Activated naive CD8-positive, alpha-beta T cell treated with anti-CD3 and anti-CD28 coated beads, Interleukin-2, amount 50 U/mL, for 24 hours (primary cell): ENCODE data around the gene DNAH7.
"Not testable (repeated sequence)": the region's sequence is repeated elsewhere in the genome, so short reads cannot be mapped to it uniquely, and the experiment has no call there.

Experiments
- ATAC-seq: fragments of 150-1000 bp; cut with Tn5 transposase; one replicate; pipeline ENCODE4 v1.10.0; 2021
- DNase-seq: peaks from one replicate; pipeline ENCODE4 v3.0.0; 2021
- H3K27ac Mint-ChIP-seq: one replicate; pipeline ENCODE4 v1.8.0; 2021; ENCODE audit warnings: mild to moderate bottlenecking, mixed read lengths
- H3K27me3 Mint-ChIP-seq: one replicate; pipeline ENCODE4 v1.8.0; 2021; ENCODE audit warnings: mixed read lengths
- H3K36me3 Mint-ChIP-seq: one replicate; pipeline ENCODE4 v1.8.0; 2021; ENCODE audit warnings: low read depth, mixed read lengths
- H3K4me1 Mint-ChIP-seq: one replicate; pipeline ENCODE4 v1.8.0; 2021; ENCODE audit warnings: mixed read lengths
- H3K4me3 Mint-ChIP-seq: one replicate; pipeline ENCODE4 v1.8.0; 2021; ENCODE audit warnings: mild to moderate bottlenecking, moderate library complexity, mixed read lengths
- H3K9me3 Mint-ChIP-seq: one replicate; pipeline ENCODE4 v1.8.0; 2021; ENCODE audit warnings: mixed read lengths

Gene DNAH7

GRCh38 chr2:195961873-195962272, 106.8 kb downstream of the DNAH7 start:
- no peak for DNase-seq
- Mint-ChIP-seq H3K27me3 (peaks cover 2% of the 10 kb centered on the region), H3K9me3 (no peaks in the 10 kb centered on the region)

GRCh38 chr2:195959341-195959740, 109.3 kb downstream of the DNAH7 start:
- H3K4me3 Mint-ChIP-seq = no peak overlapping the region
- H3K27ac Mint-ChIP-seq = no peak overlapping the region
- DNase-seq = no peak
- no peak for ATAC-seq
- H3K27me3 Mint-ChIP-seq = peaks cover 2% of the 10 kb centered on the region
- H3K36me3 Mint-ChIP-seq = no peaks in the 10 kb centered on the region
- H3K9me3 Mint-ChIP-seq = no peaks in the 10 kb centered on the region
- no peaks in the 10 kb centered on the region for H3K4me1 Mint-ChIP-seq

More at GRCh38 chr2:195961873-195962272, 106.8 kb downstream of the DNAH7 start:
- Mint-ChIP-seq H3K27ac (no peak overlapping the region), H3K4me1 (no peaks in the 10 kb centered on the region), H3K4me3 (no peak overlapping the region), H3K36me3 (no peaks in the 10 kb centered on the region)
- ATAC-seq = no peak

GRCh38 chr2:195956725-195957124, 111.9 kb downstream of the DNAH7 start:
- DNase-seq (no peak), ATAC-seq (no peak)
- Mint-ChIP-seq H3K9me3 (peaks cover 6% of the 10 kb centered on the region), H3K4me1 (no peaks in the 10 kb centered on the region), H3K27ac (no peak overlapping the region), H3K4me3 (no peak overlapping the region), H3K27me3 (peaks cover 3% of the 10 kb centered on the region), H3K36me3 (no peaks in the 10 kb centered on the region)

GRCh38 chr2:195945056-195945455, 123.6 kb downstream of the DNAH7 start:
- ATAC-seq (no peak), DNase-seq (no peak)
- Mint-ChIP-seq H3K9me3 (peaks cover 20% of the 10 kb centered on the region), H3K36me3 (no peaks in the 10 kb centered on the region), H3K27me3 (peaks cover 2% of the 10 kb centered on the region), H3K27ac (no peak overlapping the region), H3K4me1 (no peaks in the 10 kb centered on the region), H3K4me3 (no peak overlapping the region)

- no peak overlapping the region for H3K27ac Mint-ChIP-seq
- no peak overlapping the region for H3K4me3 Mint-ChIP-seq
- H3K36me3 Mint-ChIP-seq = no peaks in the 10 kb centered on the region
- DNase-seq = no peak
- ATAC-seq = no peak
- no peaks in the 10 kb centered on the region for H3K4me1 Mint-ChIP-seq
- H3K9me3 Mint-ChIP-seq = peaks cover 5% of the 10 kb centered on the region
- no peaks in the 10 kb centered on the region for H3K27me3 Mint-ChIP-seq
These were observed 131.5 kb downstream of the DNAH7 start for GRCh38 chr2:195937176-195937575.

- no peak overlapping the region for H3K27ac Mint-ChIP-seq
These were observed 134.2 kb downstream of the DNAH7 start for GRCh38 chr2:195934484-195934883.

GRCh38 chr2:195929531-195929930, 139.1 kb downstream of the DNAH7 start:
- DNase-seq = no peak
- H3K4me1 Mint-ChIP-seq = no peaks in the 10 kb centered on the region
- no peaks in the 10 kb centered on the region for H3K36me3 Mint-ChIP-seq
- H3K27ac Mint-ChIP-seq = no peak overlapping the region
- no peak for ATAC-seq
- no peaks in the 10 kb centered on the region for H3K27me3 Mint-ChIP-seq
- H3K9me3 Mint-ChIP-seq = no peaks in the 10 kb centered on the region
- H3K4me3 Mint-ChIP-seq = no peak overlapping the region

More at GRCh38 chr2:195934484-195934883, 134.2 kb downstream of the DNAH7 start:
- Mint-ChIP-seq H3K4me3 (no peak overlapping the region), H3K36me3 (no peaks in the 10 kb centered on the region), H3K27me3 (no peaks in the 10 kb centered on the region), H3K9me3 (no peaks in the 10 kb centered on the region), H3K4me1 (no peaks in the 10 kb centered on the region)
- ATAC-seq (no peak), DNase-seq (no peak)

- no peaks in the 10 kb centered on the region for H3K27me3 Mint-ChIP-seq
- H3K4me1 Mint-ChIP-seq = no peaks in the 10 kb centered on the region
- DNase-seq = no peak
- no peaks in the 10 kb centered on the region for H3K9me3 Mint-ChIP-seq
- ATAC-seq = no peak
- H3K4me3 Mint-ChIP-seq = no peak overlapping the region
- H3K27ac Mint-ChIP-seq = no peak overlapping the region
- no peaks in the 10 kb centered on the region for H3K36me3 Mint-ChIP-seq
These were observed 143.5 kb downstream of the DNAH7 start for GRCh38 chr2:195925120-195925519.

GRCh38 chr2:195923889-195924288, 144.7 kb downstream of the DNAH7 start:
- H3K9me3 Mint-ChIP-seq = no peaks in the 10 kb centered on the region
- H3K27me3 Mint-ChIP-seq = no peaks in the 10 kb centered on the region
- H3K36me3 Mint-ChIP-seq = no peaks in the 10 kb centered on the region
- no peak for ATAC-seq
- no peak overlapping the region for H3K27ac Mint-ChIP-seq
- H3K4me3 Mint-ChIP-seq = no peak overlapping the region
- DNase-seq = no peak
- H3K4me1 Mint-ChIP-seq = no peaks in the 10 kb centered on the region

GRCh38 chr2:195917021-195917600, 151.5 kb downstream of the DNAH7 start:
- ATAC-seq, H3K4me3 Mint-ChIP-seq, H3K9me3 Mint-ChIP-seq, H3K27me3 Mint-ChIP-seq, H3K27ac Mint-ChIP-seq, H3K36me3 Mint-ChIP-seq, DNase-seq, H3K4me1 Mint-ChIP-seq: not testable (repeated sequence)

- no peaks in the 10 kb centered on the region for H3K4me1 Mint-ChIP-seq
- DNase-seq (no peak), ATAC-seq (no peak)
- no peaks in the 10 kb centered on the region for H3K27me3 Mint-ChIP-seq
- no peaks in the 10 kb centered on the region for H3K36me3 Mint-ChIP-seq
- H3K4me3 Mint-ChIP-seq = no peak overlapping the region
- no peaks in the 10 kb centered on the region for H3K9me3 Mint-ChIP-seq
- no peak overlapping the region for H3K27ac Mint-ChIP-seq
These were observed 156.6 kb downstream of the DNAH7 start for GRCh38 chr2:195912079-195912478.

GRCh38 chr2:195910570-195910969, 158.1 kb downstream of the DNAH7 start:
- ATAC-seq (no peak), DNase-seq (no peak)
- Mint-ChIP-seq H3K27me3 (no peaks in the 10 kb centered on the region), H3K36me3 (no peaks in the 10 kb centered on the region), H3K27ac (no peak overlapping the region), H3K9me3 (no peaks in the 10 kb centered on the region), H3K4me3 (no peak overlapping the region), H3K4me1 (no peaks in the 10 kb centered on the region)

GRCh38 chr2:195909926-195910325, 158.7 kb downstream of the DNAH7 start:
- Mint-ChIP-seq H3K27ac (no peak overlapping the region), H3K4me3 (no peak overlapping the region), H3K4me1 (no peaks in the 10 kb centered on the region), H3K9me3 (no peaks in the 10 kb centered on the region), H3K27me3 (no peaks in the 10 kb centered on the region), H3K36me3 (no peaks in the 10 kb centered on the region)
- ATAC-seq = no peak
- DNase-seq = no peak

GRCh38 chr2:195907474-195907873, 161.2 kb downstream of the DNAH7 start:
- Mint-ChIP-seq H3K4me1 (no peaks in the 10 kb centered on the region), H3K27ac (no peak overlapping the region), H3K36me3 (no peaks in the 10 kb centered on the region), H3K9me3 (no peaks in the 10 kb centered on the region), H3K27me3 (peaks cover 2% of the 10 kb centered on the region), H3K4me3 (no peak overlapping the region)
- no peak for DNase-seq
- ATAC-seq = no peak

GRCh38 chr2:195903956-195904355, 164.7 kb downstream of the DNAH7 start:
- ATAC-seq (no peak), DNase-seq (no peak)
- Mint-ChIP-seq H3K36me3 (no peaks in the 10 kb centered on the region), H3K4me3 (no peak overlapping the region), H3K4me1 (no peaks in the 10 kb centered on the region), H3K27me3 (peaks cover 2% of the 10 kb centered on the region), H3K9me3 (no peaks in the 10 kb centered on the region), H3K27ac (no peak overlapping the region)

- H3K36me3 Mint-ChIP-seq = no peaks in the 10 kb centered on the region
- peaks cover 2% of the 10 kb centered on the region for H3K27me3 Mint-ChIP-seq
- no peak overlapping the region for H3K27ac Mint-ChIP-seq
- H3K4me3 Mint-ChIP-seq = no peak overlapping the region
- ATAC-seq (no peak), DNase-seq (no peak)
- H3K9me3 Mint-ChIP-seq = no peaks in the 10 kb centered on the region
- no peaks in the 10 kb centered on the region for H3K4me1 Mint-ChIP-seq
These were observed 165.8 kb downstream of the DNAH7 start for GRCh38 chr2:195902857-195903256.
